Measurements from ENCODE around the gene LDHD.

DNA sequence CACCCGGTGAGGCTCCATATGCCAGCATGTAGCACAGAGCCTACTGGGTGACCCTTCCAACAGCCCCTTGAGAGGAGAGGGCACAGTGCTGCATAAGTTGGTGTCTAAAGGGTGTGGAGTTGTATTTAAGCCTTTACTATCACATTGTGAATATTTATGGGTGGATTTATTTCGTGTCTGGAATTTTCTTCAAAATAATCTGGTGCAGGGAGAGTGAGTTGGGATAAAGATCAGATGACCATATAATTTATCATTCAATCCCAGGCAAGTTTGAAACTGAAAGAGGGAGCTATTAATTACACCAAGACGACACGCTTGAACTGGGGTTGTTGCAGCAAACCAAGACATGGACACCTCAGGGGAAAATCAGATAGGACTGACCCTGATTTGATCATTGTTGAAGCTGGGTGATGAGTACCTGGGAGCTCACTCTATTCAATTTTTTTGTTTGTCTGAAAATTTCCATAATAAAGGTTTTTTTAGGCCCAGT is 42.2 kb downstream of the LDHD start:
- no peak for TF ChIP-seq CTCF (IDR thresholded peaks at IDR 0.05 in 2 of 3, conservative IDR thresholded peaks at IDR 0.05 in 1 of 3; ENCODE audit: control insufficient read depth in 2 of 3, extremely low read depth in 1 of 3, insufficient read depth in 1 of 3, low read depth in 3 of 3, low read length in 3 of 3)
- TF ChIP-seq CHD2 (IDR thresholded peaks at IDR 0.05; ENCODE audit: borderline replicate concordance, low read depth, low read length) = no peak
- TF ChIP-seq, protein P1, sequence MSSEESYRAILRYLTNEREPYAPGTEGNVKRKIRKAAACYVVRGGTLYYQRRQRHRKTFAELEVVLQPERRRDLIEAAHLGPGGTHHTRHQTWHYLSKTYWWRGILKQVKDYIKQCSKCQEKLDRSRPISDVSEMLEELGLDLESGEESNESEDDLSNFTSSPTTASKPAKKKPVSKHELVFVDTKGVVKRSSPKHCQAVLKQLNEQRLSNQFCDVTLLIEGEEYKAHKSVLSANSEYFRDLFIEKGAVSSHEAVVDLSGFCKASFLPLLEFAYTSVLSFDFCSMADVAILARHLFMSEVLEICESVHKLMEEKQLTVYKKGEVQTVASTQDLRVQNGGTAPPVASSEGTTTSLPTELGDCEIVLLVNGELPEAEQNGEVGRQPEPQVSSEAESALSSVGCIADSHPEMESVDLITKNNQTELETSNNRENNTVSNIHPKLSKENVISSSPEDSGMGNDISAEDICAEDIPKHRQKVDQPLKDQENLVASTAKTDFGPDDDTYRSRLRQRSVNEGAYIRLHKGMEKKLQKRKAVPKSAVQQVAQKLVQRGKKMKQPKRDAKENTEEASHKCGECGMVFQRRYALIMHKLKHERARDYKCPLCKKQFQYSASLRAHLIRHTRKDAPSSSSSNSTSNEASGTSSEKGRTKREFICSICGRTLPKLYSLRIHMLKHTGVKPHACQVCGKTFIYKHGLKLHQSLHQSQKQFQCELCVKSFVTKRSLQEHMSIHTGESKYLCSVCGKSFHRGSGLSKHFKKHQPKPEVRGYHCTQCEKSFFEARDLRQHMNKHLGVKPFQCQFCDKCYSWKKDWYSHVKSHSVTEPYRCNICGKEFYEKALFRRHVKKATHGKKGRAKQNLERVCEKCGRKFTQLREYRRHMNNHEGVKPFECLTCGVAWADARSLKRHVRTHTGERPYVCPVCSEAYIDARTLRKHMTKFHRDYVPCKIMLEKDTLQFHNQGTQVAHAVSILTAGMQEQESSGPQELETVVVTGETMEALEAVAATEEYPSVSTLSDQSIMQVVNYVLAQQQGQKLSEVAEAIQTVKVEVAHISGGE (CRISPR knock-in tag; IDR thresholded peaks at IDR 0.05) = no peak
- TF ChIP-seq ZBTB33 (IDR thresholded peaks at IDR 0.05) = no peak
- no peak for TF ChIP-seq POLR2A (IDR thresholded peaks at IDR 0.05; ENCODE audit: low read depth, low read length)
- no peak for TF ChIP-seq HCFC1 (IDR thresholded peaks at IDR 0.05; ENCODE audit: low read length)
- TF ChIP-seq RAD21 (IDR thresholded peaks at IDR 0.05; ENCODE audit: insufficient read depth, low read depth, low read length) = no peak
- no peak for TF ChIP-seq NRF1 (conservative IDR thresholded peaks at IDR 0.05; ENCODE audit: low read depth, low read length)
- no peak for TF ChIP-seq TCF7 (IDR thresholded peaks at IDR 0.05; ENCODE audit: borderline replicate concordance)
- no peak for TF ChIP-seq E4F1 (IDR thresholded peaks at IDR 0.05; ENCODE audit: borderline replicate concordance, partially characterized antibody)
- no peak for TF ChIP-seq ZNF274 (IDR thresholded peaks at IDR 0.05; ENCODE audit: insufficient read depth, insufficient read length)
- no peak for TF ChIP-seq GABPA (IDR thresholded peaks at IDR 0.05; ENCODE audit: low read depth)
- TF ChIP-seq IRF3 (IDR thresholded peaks at IDR 0.05) = no peak
